GM21515 (cell line): ENCODE data around the gene PLEKHB2.
A peak's percentile ranks its signal among the peaks of the same experiment; 100 is the strongest.
"Not testable (repeated sequence)": the region's sequence is repeated elsewhere in the genome, so short reads cannot be mapped to it uniquely, and the experiment has no call there.

Experiments
- ATAC-seq: cut with Tn5 transposase; IDR thresholded peaks from one replicate; pipeline ENCODE4 v1.9.1; 2021; ENCODE audit not compliant: unreplicated experiment

PLEKHB2 gene

GRCh38 chr2:131093696-131094462 lies 11.3 kb upstream of the PLEKHB2 start:
- peak; percentile 69 for ATAC-seq

- no peak for ATAC-seq
These were observed 10.5 kb upstream of the PLEKHB2 start for GRCh38 chr2:131094463-131095281.

- no peak for ATAC-seq
These were observed 2.0 kb upstream of the PLEKHB2 start for GRCh38 chr2:131103165-131103564.

GRCh38 chr2:131104487-131105155 lies 515 bp upstream of the PLEKHB2 start:
- ATAC-seq, result peak; percentile 69

GRCh38 chr2:131105950-131106801 lies 1.0 kb downstream of the PLEKHB2 start:
- peak; percentile 43 for ATAC-seq

GRCh38 chr2:131112529-131112928 lies 7.4 kb downstream of the PLEKHB2 start:
- no peak for ATAC-seq

GRCh38 chr2:131113566-131114227 lies 8.6 kb downstream of the PLEKHB2 start:
- ATAC-seq, result no peak

- ATAC-seq, result not testable (repeated sequence)
These were observed 9.8 kb downstream of the PLEKHB2 start for GRCh38 chr2:131114950-131115349.

GRCh38 chr2:131115752-131116151 lies 10.6 kb downstream of the PLEKHB2 start:
- no peak for ATAC-seq

- ATAC-seq, result no peak
These were observed 15.7 kb downstream of the PLEKHB2 start for GRCh38 chr2:131120815-131121317.

- ATAC-seq, result no peak
These were observed 16.3 kb downstream of the PLEKHB2 start for GRCh38 chr2:131121464-131121863.

- no peak for ATAC-seq
These were observed 17.4 kb downstream of the PLEKHB2 start for GRCh38 chr2:131122496-131122895.

- ATAC-seq, result no peak
These were observed 18.1 kb downstream of the PLEKHB2 start for GRCh38 chr2:131123192-131123591.

- no peak for ATAC-seq
These were observed 20.1 kb downstream of the PLEKHB2 start for GRCh38 chr2:131125195-131125757.

- ATAC-seq, result no peak
These were observed 21.3 kb downstream of the PLEKHB2 start for GRCh38 chr2:131126436-131126835.

GRCh38 chr2:131127076-131127475 lies 21.9 kb downstream of the PLEKHB2 start:
- no peak for ATAC-seq

GRCh38 chr2:131127981-131128380 lies 22.8 kb downstream of the PLEKHB2 start:
- no peak for ATAC-seq

- ATAC-seq, result no peak
These were observed 25.1 kb downstream of the PLEKHB2 start for GRCh38 chr2:131130298-131130596.

- no peak for ATAC-seq
These were observed 27.6 kb downstream of the PLEKHB2 start for GRCh38 chr2:131132729-131133128.

- ATAC-seq, result no peak
These were observed 35.4 kb downstream of the PLEKHB2 start for GRCh38 chr2:131140581-131140980.
